Common myeloid progenitor, CD34-positive (primary cell): ENCODE measurements around the gene SCG3.

Source experiments
- CTCF ChIA-PET: fragments of 350-600 bp; sonication (Branson Sonifier 250); formaldehyde crosslinking; loops from one replicate; lab custom pipeline; 2021; ENCODE audit warnings: antibody characterized with exemption; lab: Charles Lee
- POLR2A ChIA-PET: fragments of 350-600 bp; sonication (Branson Sonifier 250); formaldehyde crosslinking; loops from one replicate; lab custom pipeline; 2021; ENCODE audit warnings: antibody characterized with exemption; lab: Charles Lee
- DNase-seq, 3 donors: peaks; one replicate each; pipeline versions ENCODE4 v3.0.0 to v3.0.0-alpha.2; 2013
- H3K27ac ChIP-seq, 2 experiments: 1 replicate in 1 of 2; 2 replicates in 1 of 2; pipeline ENCODE4 v1.7.0; 2013; ENCODE audit warnings: inconsistent platforms in 2 of 2, low read length in 2 of 2, mild to moderate bottlenecking in 2 of 2, low read depth in 1 of 2, moderate library complexity in 1 of 2; ENCODE audit not compliant: severe bottlenecking in 2 of 2, insufficient read depth in 1 of 2, poor library complexity in 1 of 2
- H3K27me3 ChIP-seq, 5 experiments: replicated peaks in 2 of 5; 1 replicate in 3 of 5; 2 replicates in 2 of 5; pipeline versions ENCODE4 v1.6.1 to v1.7.0; 2013; ENCODE audit warnings: low read length in 4 of 5, mild to moderate bottlenecking in 2 of 5, moderate library complexity in 2 of 5, inconsistent platforms in 1 of 5; ENCODE audit not compliant: insufficient read depth in 5 of 5, control insufficient read depth in 4 of 5
- H3K36me3 ChIP-seq, 4 experiments: 1 replicate in 2 of 4; 2 replicates in 2 of 4; pipeline versions ENCODE4 v1.6.1 to v1.7.0; 2013; ENCODE audit warnings: low read length in 3 of 4, control low read depth in 1 of 4, mild to moderate bottlenecking in 1 of 4; ENCODE audit not compliant: control insufficient read depth in 4 of 4, insufficient read depth in 4 of 4
- H3K4me1 ChIP-seq, 4 experiments: 1 replicate in 3 of 4; 2 replicates in 1 of 4; pipeline versions ENCODE4 v1.6.1 to v1.7.1; 2013; ENCODE audit warnings: low read length in 3 of 4, mild to moderate bottlenecking in 3 of 4, control low read depth in 1 of 4, inconsistent platforms in 1 of 4, moderate library complexity in 1 of 4; ENCODE audit not compliant: control insufficient read depth in 4 of 4, insufficient read depth in 4 of 4; ENCODE audit errors: control extremely low read depth in 1 of 4
- H3K4me3 ChIP-seq, 7 experiments: 1 replicate in 4 of 7; 2 replicates in 3 of 7; pipeline versions ENCODE4 v1.5.1 to v1.7.0; 2013; ENCODE audit warnings: mild to moderate bottlenecking in 7 of 7, low read length in 6 of 7, moderate library complexity in 6 of 7, inconsistent platforms in 2 of 7, low read depth in 2 of 7, control low read depth in 1 of 7; ENCODE audit not compliant: insufficient read depth in 4 of 7, control insufficient read depth in 1 of 7; ENCODE audit errors: extremely low read depth in 1 of 7
- H3K9me3 ChIP-seq, 5 experiments: 1 replicate in 4 of 5; 2 replicates in 1 of 5; pipeline versions ENCODE4 v1.6.1 to v1.7.1; 2013; ENCODE audit warnings: low read length in 4 of 5, mild to moderate bottlenecking in 2 of 5, inconsistent platforms in 1 of 5, low read depth in 1 of 5, moderate library complexity in 1 of 5; ENCODE audit not compliant: control insufficient read depth in 4 of 5, insufficient read depth in 2 of 5; ENCODE audit errors: control extremely low read depth in 1 of 5
- WGBS: methylation state at CpG from one replicate; pipeline ENCODE4 v1.1.5; 2013; ENCODE audit not compliant: insufficient coverage; 5-methylcytosine and 5-hydroxymethylcytosine counted together

Gene SCG3

DNA sequence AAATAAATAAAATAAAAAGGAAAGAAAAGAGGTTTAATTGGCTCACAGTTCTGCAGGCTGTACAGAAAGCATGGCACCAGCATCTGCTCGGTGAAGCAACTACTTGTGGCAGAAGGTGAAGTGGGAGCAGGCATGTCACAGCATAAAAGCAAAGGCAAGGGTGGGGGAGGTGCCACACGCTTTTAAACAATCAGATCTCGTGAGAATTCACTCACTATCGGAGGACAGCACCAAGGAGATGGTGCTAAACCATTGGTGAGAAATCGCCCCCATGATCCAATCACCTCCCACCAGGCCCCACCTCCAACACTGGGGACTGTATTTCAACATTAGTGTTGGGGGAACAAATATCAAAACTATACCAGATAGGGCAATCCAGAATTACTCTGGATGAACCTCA lies 15.3 kb downstream of the SCG3 start:
- H3K27ac ChIP-seq: no peak overlapping the region
- 90% methylated on average over 2 of the region's 5 CpGs for WGBS
- H3K27me3 ChIP-seq: peaks cover 0 to 2% (median 0%) of the 10 kb centered on the region in 5 experiments
- no peaks in the 10 kb centered on the region for H3K4me1 ChIP-seq
- H3K4me3 ChIP-seq: no peak overlapping the region
- no peaks in the 10 kb centered on the region for H3K36me3 ChIP-seq
- ChIA-PET POLR2A (no interaction called here), CTCF (interaction anchor here (1.1 to 2.0 kb wide), 2 partner anchors 47 to 80 kb away, joined by 4 to 6 read pairs; no protein-coding TSS in a partner anchor)
- H3K9me3 ChIP-seq: no peaks in the 10 kb centered on the region
- no peak for DNase-seq

DNA sequence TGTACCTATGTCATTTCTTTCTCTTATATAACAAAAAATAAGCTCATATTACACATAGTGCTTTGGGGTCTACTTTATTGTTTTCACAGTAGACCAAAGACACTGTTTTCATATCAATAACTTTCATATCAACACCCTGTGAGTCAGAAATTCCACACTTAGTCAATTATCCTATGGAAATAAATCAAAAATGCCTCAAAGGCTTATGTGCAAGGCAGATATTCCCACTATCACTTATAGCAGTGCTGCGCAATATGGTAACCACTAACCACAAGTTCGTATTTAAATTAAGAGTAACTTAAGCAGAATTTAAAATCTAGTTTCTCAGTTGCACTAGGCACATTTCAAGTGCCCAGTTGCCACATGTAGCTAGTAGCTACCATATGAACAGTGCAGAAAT lies 15.9 kb downstream of the SCG3 start:
- ChIA-PET POLR2A (no interaction called here), CTCF (no interaction called here)
- Histone ChIP-seq H3K4me3 (no peak overlapping the region), H3K4me1 (no peaks in the 10 kb centered on the region), H3K9me3 (no peaks in the 10 kb centered on the region), H3K27ac (no peak overlapping the region), H3K36me3 (no peaks in the 10 kb centered on the region), H3K27me3 (peaks cover 0 to 2% (median 0%) of the 10 kb centered on the region in 5 experiments)
- DNase-seq: peak; percentile 12 to 51 (median 33)
- WGBS: 100% methylated on average over 2 of the region's 2 CpGs

DNA sequence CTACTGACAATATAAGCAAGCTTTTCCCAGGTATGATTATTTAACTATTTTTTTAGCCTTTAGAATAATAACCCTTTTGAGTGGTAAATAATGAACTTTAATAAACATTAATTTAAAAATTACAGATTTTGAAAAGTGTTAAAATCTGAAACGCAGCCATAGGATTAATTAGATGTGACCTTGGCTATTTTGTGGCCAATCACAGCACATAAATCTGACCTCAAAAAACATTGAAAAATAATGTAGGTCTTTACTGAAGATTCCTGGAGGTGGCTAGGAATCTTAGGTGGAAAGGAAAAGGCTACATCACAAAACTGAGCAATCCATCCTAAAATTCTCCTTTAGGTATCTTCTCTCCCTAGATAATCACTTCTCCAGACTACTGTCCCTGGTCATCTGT lies 18.1 kb downstream of the SCG3 start:
- H3K4me1 ChIP-seq: no peaks in the 10 kb centered on the region
- no peak overlapping the region for H3K27ac ChIP-seq
- CTCF ChIA-PET: no interaction called here
- no peak for DNase-seq
- WGBS: no CpG with 5 or more reads among the region's 1 CpG
- H3K27me3 ChIP-seq: no peaks in the 10 kb centered on the region
- no peaks in the 10 kb centered on the region for H3K9me3 ChIP-seq
- H3K36me3 ChIP-seq: no peaks in the 10 kb centered on the region
- POLR2A ChIA-PET: no interaction called here
- H3K4me3 ChIP-seq: no peak overlapping the region

DNA sequence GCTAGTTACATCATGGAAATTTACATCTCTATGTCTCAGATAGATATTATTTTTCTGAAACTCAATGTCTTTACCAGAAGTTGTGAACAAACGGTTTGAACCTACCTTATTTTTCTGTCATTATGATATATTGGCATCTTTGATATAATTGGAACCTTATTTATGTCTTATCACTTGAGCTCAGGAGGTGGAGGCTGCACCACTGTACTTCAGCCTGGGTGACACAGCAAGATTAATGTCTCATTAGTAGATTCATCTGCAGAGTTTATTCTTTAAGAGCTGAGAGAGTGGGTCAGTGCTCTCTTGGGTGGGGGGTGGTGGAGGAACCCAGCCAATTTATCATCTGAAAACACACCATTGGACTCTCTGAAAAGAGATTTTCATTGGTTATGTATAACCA lies 21.4 kb downstream of the SCG3 start:
- H3K4me3 ChIP-seq: no peak overlapping the region
- ChIA-PET CTCF (interaction anchor here (0.7 kb wide), 1 partner anchor 30 kb away, joined by 4 read pairs; no protein-coding TSS in a partner anchor), POLR2A (interaction anchor here (1.0 kb wide), 1 partner anchor 35 kb away, joined by 3 read pairs; the partner anchor contains the start of gene LYSMD2)
- H3K27ac ChIP-seq: no peak overlapping the region
- no peaks in the 10 kb centered on the region for H3K9me3 ChIP-seq
- no peaks in the 10 kb centered on the region for H3K4me1 ChIP-seq
- peak in 2 of 3 donors; percentile 19 to 47 for DNase-seq
- WGBS: no CpG with 5 or more reads among the region's 1 CpG
- no peaks in the 10 kb centered on the region for H3K27me3 ChIP-seq
- no peaks in the 10 kb centered on the region for H3K36me3 ChIP-seq

DNA sequence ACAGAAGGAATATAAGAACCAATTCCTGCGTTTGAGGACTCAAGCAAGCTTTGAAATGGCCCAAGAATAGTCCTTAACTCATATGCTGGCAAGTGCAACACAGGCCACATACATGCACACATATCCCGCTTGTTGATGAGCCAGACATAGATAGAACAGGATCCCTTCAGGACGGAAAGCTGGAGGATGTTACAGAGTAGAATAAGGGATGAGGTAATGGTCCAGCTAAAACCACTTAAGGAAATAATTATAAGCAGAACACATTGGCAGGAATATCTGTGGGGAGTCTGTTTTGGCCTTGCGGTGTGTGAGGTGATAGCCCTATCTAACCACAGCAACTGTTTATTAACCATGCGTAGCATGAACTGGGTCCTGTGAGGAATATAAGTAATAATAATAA lies 25.0 kb downstream of the SCG3 start:
- WGBS: 100% methylated on average over 1 of the region's 5 CpGs
- H3K9me3 ChIP-seq: no peaks in the 10 kb centered on the region
- ChIA-PET POLR2A (interaction anchor here (0.6 kb wide), 1 partner anchor 567 kb away, joined by 4 read pairs; no protein-coding TSS in a partner anchor), CTCF (interaction anchor here (1.1 kb wide), 1 partner anchor 69 kb away, joined by 4 read pairs; no protein-coding TSS in a partner anchor)
- DNase-seq: peak in 1 of 3 donors; percentile 31
- no peaks in the 10 kb centered on the region for H3K4me1 ChIP-seq
- H3K4me3 ChIP-seq: no peak overlapping the region
- no peaks in the 10 kb centered on the region for H3K36me3 ChIP-seq
- no peak overlapping the region for H3K27ac ChIP-seq
- no peaks in the 10 kb centered on the region for H3K27me3 ChIP-seq

DNA sequence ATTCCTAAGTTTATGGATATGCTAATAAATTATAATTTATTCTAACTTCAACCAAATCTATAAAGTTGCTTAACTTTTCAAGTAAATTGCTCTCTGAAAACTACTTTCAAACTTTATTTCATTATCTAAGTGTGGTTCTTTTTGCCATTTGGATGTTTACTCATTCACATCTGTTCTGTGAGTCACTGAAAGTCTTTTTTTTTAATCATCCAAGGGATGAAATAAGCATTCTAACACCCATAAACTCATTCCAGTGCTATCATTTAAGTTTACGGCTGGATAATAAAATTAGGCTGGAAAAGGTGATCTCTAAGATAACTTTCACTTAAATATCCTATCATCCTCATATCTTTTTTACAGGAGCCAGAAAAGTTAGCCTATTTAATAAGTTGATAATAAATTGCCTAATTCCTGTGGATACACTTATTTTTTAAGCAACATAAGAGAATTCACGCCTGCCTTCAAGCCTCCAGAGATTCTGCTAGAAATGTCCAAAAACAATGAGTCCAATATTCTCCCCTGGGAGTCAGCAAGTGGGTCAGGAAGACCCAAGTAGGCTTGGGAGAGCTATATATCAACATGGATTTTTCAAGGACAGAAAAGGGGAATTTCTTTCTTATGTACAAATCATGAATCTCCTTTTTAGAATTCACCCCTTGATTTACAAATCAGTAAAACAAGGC lies 25.8 kb downstream of the SCG3 start:
- Histone ChIP-seq H3K36me3 (no peaks in the 10 kb centered on the region), H3K27ac (no peak overlapping the region), H3K27me3 (no peaks in the 10 kb centered on the region), H3K4me1 (no peaks in the 10 kb centered on the region), H3K4me3 (no peak overlapping the region), H3K9me3 (no peaks in the 10 kb centered on the region)
- CTCF ChIA-PET: interaction anchor here (1.1 kb wide), 1 partner anchor 68 kb away, joined by 4 read pairs; no protein-coding TSS in a partner anchor
- DNase-seq: no peak
- POLR2A ChIA-PET: no interaction called here
- WGBS: 100% methylated on average over 1 of the region's 2 CpGs

DNA sequence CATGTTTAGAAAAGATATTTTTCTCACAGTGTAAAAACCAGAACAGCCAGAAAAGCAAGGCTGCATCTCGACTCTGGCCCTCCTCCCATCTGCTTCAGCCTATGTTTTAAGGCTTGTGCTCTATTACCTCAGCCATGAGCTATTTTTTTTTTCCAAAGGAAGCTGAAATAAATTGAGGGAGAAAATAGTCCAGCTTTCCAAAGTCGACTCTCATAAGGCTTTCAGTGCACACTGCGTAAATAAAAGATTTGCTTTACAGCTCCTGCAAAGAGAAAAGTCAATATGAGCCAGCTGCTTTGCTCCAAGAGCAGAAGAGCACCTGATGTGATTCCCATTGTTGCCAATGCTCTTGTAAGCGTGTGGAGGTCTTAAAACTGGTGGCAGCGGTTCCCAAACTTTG lies 26.7 kb downstream of the SCG3 start:
- H3K4me3 ChIP-seq: no peak overlapping the region
- H3K4me1 ChIP-seq: no peaks in the 10 kb centered on the region
- H3K36me3 ChIP-seq: no peaks in the 10 kb centered on the region
- ChIA-PET CTCF (no interaction called here), POLR2A (no interaction called here)
- WGBS: 98% methylated on average over 4 of the region's 5 CpGs
- peaks cover 0 to 1% (median 0%) of the 10 kb centered on the region in 5 experiments for H3K9me3 ChIP-seq
- no peak for DNase-seq
- no peak overlapping the region for H3K27ac ChIP-seq
- H3K27me3 ChIP-seq: no peaks in the 10 kb centered on the region
